Ovary (tissue), 3 donors: Measurements from ENCODE around the gene NUP50.

Experiments
- CTCF ChIP-seq, 3 donors: fragments of 450-650 bp in 2 of 3; fragments of 200-600 bp in 1 of 3; IDR thresholded peaks; one replicate each; pipeline versions ENCODE4 v1.5.1 to v1.8.0; 2016 to 2022; ENCODE audit warnings: antibody characterized with exemption in 3 of 3, mild to moderate bottlenecking in 1 of 3
- EP300 ChIP-seq: sonication (generic); formaldehyde crosslinking; IDR thresholded peaks from one replicate; pipeline ENCODE4 v1.6.1; 2017; ENCODE audit warnings: antibody characterized with exemption
- POLR2A ChIP-seq: fragments of 450-650 bp; IDR thresholded peaks from one replicate; pipeline ENCODE4 v1.6.1; 2017; ENCODE audit warnings: antibody characterized with exemption, mild to moderate bottlenecking, moderate library complexity
- donor health status: DM: no; HTN: no; CAD: no.

- TF ChIP-seq CTCF (IDR thresholded peaks at IDR 0.05), result no peak
- no peak for TF ChIP-seq EP300
- no peak for TF ChIP-seq POLR2A
These were observed 6.1 kb downstream of the NUP50 start for GRCh38 chr22:45169591-45170466.
